Right lobe of liver (tissue), 6 donors: ENCODE results near the gene AUNIP. TPM values are rescaled to one million over a fixed set of nuclear protein-coding genes. Genes with fewer than 3 reads are reported as not detected.
A peak's percentile ranks its signal among the peaks of the same experiment; 100 is the strongest.

Source experiments
- ATAC-seq, 4 donors: fragments of 200-7000 bp; cut with Tn5 transposase; one replicate each; pipeline ENCODE4 v1.9.1; 2020; ENCODE audit warnings: mild to moderate bottlenecking in 4 of 4, moderate library complexity in 4 of 4
- DNase-seq, 3 donors: peaks; one replicate each; pipeline ENCODE4 v3.0.0-alpha.2; 2020
- H3K27ac ChIP-seq, 3 donors: fragments of 200-600 bp; one replicate each; pipeline ENCODE4 v1.8.0; 2022
- H3K27me3 ChIP-seq, 2 donors: fragments of 200-600 bp; one replicate each; pipeline ENCODE4 v1.8.0; 2022
- H3K36me3 ChIP-seq, 4 donors: fragments of 200-600 bp; sonication (generic) in 1 of 4; one replicate each; pipeline versions ENCODE4 v1.5.1 to v1.8.0; 2017 to 2022; ENCODE audit warnings: control low read depth in 1 of 4
- H3K4me1 ChIP-seq, 4 donors: fragments of 200-600 bp; sonication (generic) in 1 of 4; one replicate each; pipeline versions ENCODE4 v1.5.1 to v1.8.0; 2017 to 2022; ENCODE audit warnings: control low read depth in 1 of 4
- H3K4me3 ChIP-seq, 3 donors: fragments of 200-600 bp; one replicate each; pipeline ENCODE4 v1.8.0; 2022
- H3K9me3 ChIP-seq, 4 donors: fragments of 200-600 bp; sonication (generic) in 1 of 4; one replicate each; pipeline versions ENCODE4 v1.5.1 to v1.8.0; 2017 to 2022; ENCODE audit warnings: control low read depth in 1 of 4
- CTCF ChIP-seq, 4 donors: fragments of 200-600 bp in 3 of 4; fragments of 450-650 bp in 1 of 4; IDR thresholded peaks; one replicate each; pipeline versions ENCODE4 v1.5.1 to v1.8.0; 2016 to 2022; ENCODE audit warnings: antibody characterized with exemption in 4 of 4, mild to moderate bottlenecking in 2 of 4
- POLR2A ChIP-seq: fragments of 450-650 bp; IDR thresholded peaks from one replicate; pipeline ENCODE4 v1.6.1; 2017; ENCODE audit warnings: antibody characterized with exemption, mild to moderate bottlenecking
- WGBS: methylation state at CpG from one replicate; pipeline ENCODE4 v1.1.6; 2018; ENCODE audit warnings: low coverage, low lambda C conversion rate; ENCODE audit not compliant: insufficient coverage; ENCODE audit errors: missing lambda C conversion rate; 5-methylcytosine and 5-hydroxymethylcytosine counted together
- intact Hi-C, 2 donors: fragments of 100-400 bp; cut with DNase I; formaldehyde crosslinking; loops; one replicate each; pipeline versions ENCODE4 v1.11.2 to v1.14.1; 2022
- total RNA-seq, 6 experiments: library from RNA; depleted of rRNA in 2 of 6; stranded (reverse); fragments of >200 nt in 2 of 6; fragmentation: NEBNext Ultra II Directional in 3 of 6; extraction: Animal tissue kit (Norgen Biotek cat#: 25700) in 3 of 6; gene quantifications; one replicate each; pipeline versions ENCODE4 v1.1.0 to v1.2.4, GENCODE V29; 2016 to 2023
- donor health status: DM: no; HTN: yes; CAD: no.
- donor health status: DM: no; HTN: no; CAD: no.
- donor health status: DM: no; HTN: no; CAD: no.
- donor health status: DM: no; HTN: yes; CAD: no.
- donor health status: DM: no; HTN: yes; CAD: no.

The AUNIP gene
- total RNA-seq, 6 experiments from 2014 or later = 0.43 to 0.56 TPM; not detected in 4

- 73% methylated on average over 15 of the region's 16 CpGs for WGBS
- ATAC-seq (peak in 1 of 4 donors; percentile 5), DNase-seq (no peak)
- no peaks in the 10 kb centered on the region for H3K9me3 ChIP-seq
- H3K27me3 ChIP-seq = no peaks in the 10 kb centered on the region
- no peak overlapping the region for H3K4me3 ChIP-seq
- no peaks in the 10 kb centered on the region for H3K36me3 ChIP-seq
- peaks cover 0 to 13% (median 6%) of the 10 kb centered on the region in 4 donors for H3K4me1 ChIP-seq
- no peak overlapping the region for H3K27ac ChIP-seq
- no peak for TF ChIP-seq CTCF (IDR thresholded peaks at IDR 0.05)
- no peak for TF ChIP-seq POLR2A
- intact Hi-C loops = no loop called here
These were observed 2.3 kb upstream of the AUNIP start for GRCh38 chr1:25861316-25862286.

- intact Hi-C loops = no loop called here
- TF ChIP-seq CTCF (IDR thresholded peaks at IDR 0.05) (no peak), POLR2A (no peak)
- Histone ChIP-seq H3K27me3 (no peaks in the 10 kb centered on the region), H3K4me3 (no peak overlapping the region), H3K27ac (no peak overlapping the region), H3K4me1 (peaks cover 0 to 8% (median 4%) of the 10 kb centered on the region in 4 donors), H3K9me3 (no peaks in the 10 kb centered on the region), H3K36me3 (no peaks in the 10 kb centered on the region)
- ATAC-seq (no peak), DNase-seq (no peak)
- 47% methylated on average over 7 of the region's 7 CpGs for WGBS
These were observed 763 bp downstream of the AUNIP start for GRCh38 chr1:25858494-25858893.

- TF ChIP-seq POLR2A = no peak
- TF ChIP-seq CTCF (IDR thresholded peaks at IDR 0.05) = no peak
- WGBS = 79% methylated on average over 11 of the region's 11 CpGs
- no peak overlapping the region for H3K27ac ChIP-seq
- H3K36me3 ChIP-seq = no peaks in the 10 kb centered on the region
- no peak overlapping the region for H3K4me3 ChIP-seq
- no peaks in the 10 kb centered on the region for H3K9me3 ChIP-seq
- intact Hi-C loops = no loop called here
- DNase-seq = no peak
- no peaks in the 10 kb centered on the region for H3K27me3 ChIP-seq
- ATAC-seq = no peak
- H3K4me1 ChIP-seq = peaks cover 0 to 8% (median 4%) of the 10 kb centered on the region in 4 donors
These were observed 2.4 kb downstream of the AUNIP start for GRCh38 chr1:25856856-25857255.

- TF ChIP-seq CTCF (IDR thresholded peaks at IDR 0.05) = no peak
- no peak for TF ChIP-seq POLR2A
- intact Hi-C loops = no loop called here
- no peaks in the 10 kb centered on the region for H3K36me3 ChIP-seq
- no peak for DNase-seq
- H3K27ac ChIP-seq = no peak overlapping the region
- no peaks in the 10 kb centered on the region for H3K27me3 ChIP-seq
- H3K4me1 ChIP-seq = no peaks in the 10 kb centered on the region
- ATAC-seq = no peak
- no peaks in the 10 kb centered on the region for H3K9me3 ChIP-seq
- 86% methylated on average over 2 of the region's 2 CpGs for WGBS
- no peak overlapping the region for H3K4me3 ChIP-seq
These were observed 4.7 kb downstream of the AUNIP start for GRCh38 chr1:25854554-25854953.
